HepG2 (cell line): ENCODE measurements around the gene CFAP45. TPM values are rescaled to one million over a fixed set of nuclear protein-coding genes. Genes with fewer than 3 reads are reported as not detected.

Source experiments
- CCAR2 ChIP-seq: fragments of 200-400 bp; formaldehyde crosslinking; optimal IDR thresholded peaks from 2 replicates; pipeline ENCODE3; 2018; ENCODE audit warnings: low read depth, mild to moderate bottlenecking, low read length, moderate library complexity
- DNMT3B ChIP-seq: conservative IDR thresholded peaks from 2 replicates; pipeline ENCODE4 v1.6.1; 2016; ENCODE audit warnings: missing biosample characterization, control low read depth
- GLI4 ChIP-seq: sonication (generic); formaldehyde crosslinking; IDR thresholded peaks from 2 replicates; pipeline ENCODE4 v1.5.1; 2020; ENCODE audit warnings: missing genetic modification reagents, mild to moderate bottlenecking, moderate library complexity, borderline replicate concordance
- GPBP1L1 ChIP-seq: sonication (generic); formaldehyde crosslinking; IDR thresholded peaks from 2 replicates; pipeline ENCODE4 v1.5.0; 2020; ENCODE audit warnings: mild to moderate bottlenecking, missing genetic modification reagents
- IKZF5 ChIP-seq: IDR thresholded peaks from 2 replicates; pipeline ENCODE4 v1.6.1; 2018; ENCODE audit warnings: missing genetic modification reagents, mild to moderate bottlenecking, missing compliant biosample characterization
- MTF2 ChIP-seq: sonication (generic); formaldehyde crosslinking; IDR thresholded peaks from 2 replicates; pipeline ENCODE4 v1.5.0; 2020; ENCODE audit warnings: missing genetic modification reagents, borderline replicate concordance
- ZNF143 ChIP-seq: sonication (generic); formaldehyde crosslinking; IDR thresholded peaks from 2 replicates; pipeline ENCODE4 v1.4.0; 2020; ENCODE audit warnings: missing genetic modification reagents
- ZNF281 ChIP-seq: sonication (generic); formaldehyde crosslinking; IDR thresholded peaks from 2 replicates; pipeline ENCODE4 v1.4.0; 2020; ENCODE audit warnings: missing genetic modification reagents, borderline replicate concordance
- polyA plus RNA-seq, 8 experiments: library from polyadenylated mRNA; depleted of rRNA in 3 of 8; stranded (reverse) in 7 of 8; unstranded in 1 of 8; fragments of >200 nt; fragmentation: Illumina TruSeq in 4 of 8; extraction: Trizol in 4 of 8; gene quantifications; 2 replicates each; pipeline versions ENCODE4 v1.2.1 to v1.2.3, GENCODE V29; 2011 to 2016; ENCODE audit warnings: low read depth in 4 of 8, missing spikeins in 1 of 8, mixed read lengths in 1 of 8; ENCODE audit not compliant: insufficient read depth in 1 of 8
- total RNA-seq, 5 experiments: library from RNA; depleted of rRNA; stranded (reverse); fragments of >200 nt; fragmentation: Illumina TruSeq; extraction: Trizol; gene quantifications; 2 replicates each; pipeline ENCODE4 v1.2.3, GENCODE V29; 2016; ENCODE audit warnings: low read depth in 1 of 5

Gene CFAP45
- total and polyA plus RNA-seq, 2 of the 13 experiments (the other 11 are each of a cell fraction or from before 2014, with no cell fraction given), result not detected

- TF ChIP-seq IKZF5 (CRISPR knock-in tag), result no peak
- TF ChIP-seq ZNF143 (CRISPR knock-in tag), result no peak
- no peak for TF ChIP-seq ZNF281 (CRISPR knock-in tag)
- TF ChIP-seq CCAR2, result no peak
- no peak for TF ChIP-seq GPBP1L1
- no peak for TF ChIP-seq DNMT3B (CRISPR knock-in tag)
- TF ChIP-seq MTF2 (CRISPR knock-in tag), result no peak
- no peak for TF ChIP-seq GLI4 (CRISPR knock-in tag)
Observed at GRCh38 chr1:159913451-159914192, 13.7 kb upstream of the CFAP45 start (continued).
